NT2/D1 (cell line): ENCODE data around the gene ARHGEF11.

Experiments used
- SUZ12 ChIP-seq: IDR thresholded peaks from 2 replicates; pipeline ENCODE4 v1.6.1; 2011; ENCODE audit not compliant: insufficient read length, insufficient read depth; ENCODE audit errors: extremely low read depth
- YY1 ChIP-seq: IDR thresholded peaks from 2 replicates; pipeline ENCODE4 v1.6.1; 2011; ENCODE audit not compliant: insufficient read length, insufficient read depth
- ZNF274 ChIP-seq: IDR thresholded peaks from 2 replicates; pipeline ENCODE4 v1.6.1; 2011; ENCODE audit warnings: mild to moderate bottlenecking, low read depth, low read length

GRCh38 chr1:156987715-156988114 is 57.8 kb downstream of the ARHGEF11 start:
- TF ChIP-seq ZNF274: no peak
- no peak for TF ChIP-seq SUZ12
- TF ChIP-seq YY1: no peak
